ENCODE data around the gene UBTD2.

DNA sequence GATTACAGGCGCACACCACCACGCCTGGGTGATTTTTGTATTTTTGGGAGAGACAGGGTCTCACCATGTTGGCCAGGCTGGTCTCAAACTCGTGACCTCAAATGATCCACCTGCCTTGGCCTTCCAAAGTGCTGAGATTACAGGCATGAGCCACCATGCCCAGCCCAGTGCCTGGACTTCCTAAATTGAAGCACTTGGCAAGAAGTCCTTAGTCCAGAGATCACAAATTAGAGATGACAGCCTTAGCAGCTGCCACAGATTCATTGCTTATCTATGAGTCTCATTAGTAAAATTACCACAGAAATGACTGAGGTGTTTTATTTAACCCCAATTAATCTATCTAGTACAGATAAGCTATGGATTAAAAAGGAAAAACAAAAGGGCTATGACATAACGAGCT is 70.4 kb downstream of the UBTD2 start:
- TF ChIP-seq CTCF (IDR thresholded peaks at IDR 0.05): no peak
- TF ChIP-seq POLR2AphosphoS5 (IDR thresholded peaks at IDR 0.05): no peak
- TF ChIP-seq POLR2A (IDR thresholded peaks at IDR 0.05): no peak

Measured in transverse colon (tissue), 4 donors.